Measurements from ENCODE around the gene TMC6. TPM values are rescaled to one million over a fixed set of nuclear protein-coding genes. Genes with fewer than 3 reads are reported as not detected.
"Not testable (repeated sequence)": the region's sequence is repeated elsewhere in the genome, so short reads cannot be mapped to it uniquely, and the experiment has no call there.

Gene TMC6
- polyA plus RNA-seq, 1 experiment: 0.51 TPM

GRCh38 chr17:78141437-78142118, 13.0 kb upstream of the TMC6 start:
- Histone ChIP-seq H3K27me3 (ENCODE audit: control insufficient read depth, insufficient read depth, low read length) (no peaks in the 10 kb centered on the region), H3K27ac (ENCODE audit: low read depth, low read length) (no peak overlapping the region), H3K4me3 (ENCODE audit: low read depth, low read length) (no peak overlapping the region), H3K9me3 (ENCODE audit: control insufficient read depth, insufficient read depth, low read length) (peaks cover 5% of the 10 kb centered on the region; the same call in 1 of the 2 replicates)
- ChIA-PET POLR2A (interaction anchor here (0.5 to 1.3 kb wide), 3 partner anchors 14 to 810 kb away, joined by 3 to 5 read pairs (median 4); partner anchors contain the start of gene TK1), CTCF (interaction anchor here (0.5 to 1.3 kb wide), 4 partner anchors 11 to 1972 kb away, joined by 3 to 4 read pairs (median 3); partner anchors contain the start of genes TK1 and TMC8)
- DNase-seq (ENCODE audit: low read depth, low spot score): no peak
- TF ChIP-seq, protein P1, sequence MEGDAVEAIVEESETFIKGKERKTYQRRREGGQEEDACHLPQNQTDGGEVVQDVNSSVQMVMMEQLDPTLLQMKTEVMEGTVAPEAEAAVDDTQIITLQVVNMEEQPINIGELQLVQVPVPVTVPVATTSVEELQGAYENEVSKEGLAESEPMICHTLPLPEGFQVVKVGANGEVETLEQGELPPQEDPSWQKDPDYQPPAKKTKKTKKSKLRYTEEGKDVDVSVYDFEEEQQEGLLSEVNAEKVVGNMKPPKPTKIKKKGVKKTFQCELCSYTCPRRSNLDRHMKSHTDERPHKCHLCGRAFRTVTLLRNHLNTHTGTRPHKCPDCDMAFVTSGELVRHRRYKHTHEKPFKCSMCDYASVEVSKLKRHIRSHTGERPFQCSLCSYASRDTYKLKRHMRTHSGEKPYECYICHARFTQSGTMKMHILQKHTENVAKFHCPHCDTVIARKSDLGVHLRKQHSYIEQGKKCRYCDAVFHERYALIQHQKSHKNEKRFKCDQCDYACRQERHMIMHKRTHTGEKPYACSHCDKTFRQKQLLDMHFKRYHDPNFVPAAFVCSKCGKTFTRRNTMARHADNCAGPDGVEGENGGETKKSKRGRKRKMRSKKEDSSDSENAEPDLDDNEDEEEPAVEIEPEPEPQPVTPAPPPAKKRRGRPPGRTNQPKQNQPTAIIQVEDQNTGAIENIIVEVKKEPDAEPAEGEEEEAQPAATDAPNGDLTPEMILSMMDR (IDR thresholded peaks at IDR 0.05; ENCODE audit: low read depth, low read length): no peak

DNA sequence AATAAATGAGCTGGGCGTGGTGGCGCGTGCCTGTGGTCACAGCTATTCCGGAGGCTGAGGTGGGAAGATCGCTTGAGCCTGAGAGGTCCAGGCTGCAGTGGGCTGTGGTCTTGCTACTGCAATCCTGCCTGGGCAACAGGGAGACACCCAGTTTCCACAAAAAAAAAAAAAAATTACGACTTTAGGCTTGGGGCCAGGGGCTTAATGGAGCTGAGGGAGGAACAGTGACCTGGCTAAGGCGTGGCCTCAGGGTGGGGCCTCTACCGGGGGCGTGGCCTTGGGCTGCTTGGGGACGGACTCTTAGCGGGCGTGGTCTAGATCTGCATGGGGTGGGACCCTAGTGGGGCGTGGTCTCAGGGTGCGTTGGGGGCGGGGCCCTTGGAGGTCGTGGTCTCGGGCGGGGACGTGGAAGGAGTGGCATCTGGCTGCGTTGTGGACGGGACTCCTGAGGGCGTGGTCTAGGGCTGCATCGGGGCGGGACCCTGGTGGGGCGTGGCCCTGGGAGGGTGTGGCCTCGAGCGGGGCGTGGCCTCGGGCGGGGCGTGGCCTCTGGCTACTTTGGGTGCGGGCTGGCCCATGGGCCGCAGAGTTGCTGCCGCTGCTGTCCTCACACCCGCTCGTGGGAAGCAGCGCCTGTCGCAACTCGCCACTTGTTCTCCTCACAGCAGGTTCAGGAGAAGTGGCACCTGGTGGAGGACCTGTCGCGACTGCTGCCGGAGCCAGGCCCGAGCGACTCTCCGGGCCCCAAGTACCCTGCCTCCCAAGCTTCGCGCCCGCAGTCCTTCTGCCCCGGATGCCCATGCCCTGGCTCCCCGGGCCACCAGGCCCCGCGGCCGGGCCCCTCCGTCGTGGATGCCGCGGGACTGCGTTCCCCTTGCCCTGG, 11.9 kb upstream of the TMC6 start:
- POLR2A ChIA-PET: interaction anchor here (0.7 kb wide), 1 partner anchor 194 kb away, joined by 3 read pairs; no protein-coding TSS in a partner anchor

GRCh38 chr17:78139861-78140168, 11.3 kb upstream of the TMC6 start:
- DNase-seq (ENCODE audit: low read depth, low spot score); CTCF ChIA-PET: not testable (repeated sequence)
- POLR2A ChIA-PET: interaction anchor here (0.7 kb wide), 1 partner anchor 195 kb away, joined by 3 read pairs; no protein-coding TSS in a partner anchor

More for the DNA sequence above, 11.9 kb upstream of the TMC6 start:
- Histone ChIP-seq H3K9me3 (ENCODE audit: control insufficient read depth, insufficient read depth, low read length) (peaks cover 5% of the 10 kb centered on the region; the same call in 1 of the 2 replicates), H3K27me3 (ENCODE audit: control insufficient read depth, insufficient read depth, low read length) (peaks cover 2% of the 10 kb centered on the region), H3K4me3 (ENCODE audit: low read depth, low read length) (no peak overlapping the region), H3K27ac (ENCODE audit: low read depth, low read length) (no peak overlapping the region)
- DNase-seq (ENCODE audit: low read depth, low spot score): no peak
- TF ChIP-seq, protein P1 (IDR thresholded peaks at IDR 0.05; ENCODE audit: low read depth, low read length): no peak
- CTCF ChIA-PET: interaction anchor here (0.7 kb wide), 1 partner anchor 121 kb away, joined by 4 read pairs; no protein-coding TSS in a partner anchor

GRCh38 chr17:78138204-78139060, 9.9 kb upstream of the TMC6 start:
- DNase-seq (ENCODE audit: low read depth, low spot score): no peak
- ChIA-PET POLR2A (no interaction called here), CTCF (no interaction called here)
- Histone ChIP-seq H3K4me3 (ENCODE audit: low read depth, low read length) (no peak overlapping the region), H3K27ac (ENCODE audit: low read depth, low read length) (no peak overlapping the region), H3K9me3 (ENCODE audit: control insufficient read depth, insufficient read depth, low read length) (peaks cover 5% of the 10 kb centered on the region; the same call in 1 of the 2 replicates), H3K27me3 (ENCODE audit: control insufficient read depth, insufficient read depth, low read length) (peaks cover 15% of the 10 kb centered on the region)
- TF ChIP-seq, protein P1 (IDR thresholded peaks at IDR 0.05; ENCODE audit: low read depth, low read length): no peak

More at GRCh38 chr17:78139861-78140168, 11.3 kb upstream of the TMC6 start:
- not testable (repeated sequence) for H3K27ac ChIP-seq (ENCODE audit: low read depth, low read length); H3K9me3 ChIP-seq (ENCODE audit: control insufficient read depth, insufficient read depth, low read length); H3K4me3 ChIP-seq (ENCODE audit: low read depth, low read length); H3K27me3 ChIP-seq (ENCODE audit: control insufficient read depth, insufficient read depth, low read length)
